LNCaP clone FGC (cell line): ENCODE results near the gene AMPD2.

Experiments
- DNase-seq: peaks from one replicate; pipeline ENCODE4 v3.0.0-alpha.2; 2011; ENCODE audit warnings: low read depth
- H3K4me3 ChIP-seq: 2 replicates; pipeline ENCODE4 v1.5.1; 2011; ENCODE audit warnings: mild to moderate bottlenecking, low read depth, low read length, control low read depth
- CTCF ChIP-seq: IDR thresholded peaks from 2 replicates; pipeline ENCODE4 v1.5.1; 2012; ENCODE audit warnings: mild to moderate bottlenecking; ENCODE audit not compliant: control insufficient read depth, insufficient read depth; ENCODE audit errors: extremely low read depth

Gene AMPD2

GRCh38 chr1:109619576-109620400 lies at the start of gene AMPD2, which contains the start of gene GNAT2:
Gene AMPD2 (plus strand): TSS chr1:109619837. CDS start chr1:109621176, 1,339 bp downstream.
Gene GNAT2 (minus strand): TSS chr1:109619616. CDS start chr1:109612870, 6,746 bp downstream.
- peak within 1 kb of the TSS; percentile 96 for H3K4me3 ChIP-seq
- no peak for TF ChIP-seq CTCF
- DNase-seq, result peak; percentile 66

- peak; percentile 72 for DNase-seq
- peak overlapping the region; percentile 24; the same call in 1 of the 2 replicates for H3K4me3 ChIP-seq
- no peak for TF ChIP-seq CTCF
Measured at GRCh38 chr1:109570414-109570813, 49.2 kb upstream of the AMPD2 start.

DNA sequence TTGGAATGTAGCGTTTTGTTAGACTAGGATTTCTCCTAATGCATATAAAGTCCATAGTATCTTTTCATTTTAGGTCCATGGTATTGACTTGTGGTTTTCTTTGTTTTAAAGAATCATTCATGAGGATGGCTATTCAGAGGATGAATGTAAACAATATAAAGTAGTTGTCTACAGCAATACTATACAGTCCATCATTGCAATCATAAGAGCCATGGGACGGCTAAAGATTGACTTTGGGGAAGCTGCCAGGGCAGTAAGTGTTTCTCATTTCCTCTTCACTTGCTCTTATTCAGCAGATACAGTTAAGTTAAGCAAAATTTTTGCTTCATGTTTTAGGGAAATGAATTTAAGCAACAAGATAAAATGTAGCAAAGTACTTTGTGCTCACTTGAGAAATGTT lies 45.9 kb upstream of the AMPD2 start:
- no peak for TF ChIP-seq CTCF
- DNase-seq, result no peak
- no peak overlapping the region for H3K4me3 ChIP-seq

- H3K4me3 ChIP-seq, result no peak overlapping the region
- no peak for DNase-seq
- TF ChIP-seq CTCF, result no peak
Measured at GRCh38 chr1:109578947-109579443, 40.6 kb upstream of the AMPD2 start.

- no peak for TF ChIP-seq CTCF
- no peak overlapping the region for H3K4me3 ChIP-seq
- DNase-seq, result no peak
Measured at GRCh38 chr1:109579491-109579890, 40.1 kb upstream of the AMPD2 start.

DNA sequence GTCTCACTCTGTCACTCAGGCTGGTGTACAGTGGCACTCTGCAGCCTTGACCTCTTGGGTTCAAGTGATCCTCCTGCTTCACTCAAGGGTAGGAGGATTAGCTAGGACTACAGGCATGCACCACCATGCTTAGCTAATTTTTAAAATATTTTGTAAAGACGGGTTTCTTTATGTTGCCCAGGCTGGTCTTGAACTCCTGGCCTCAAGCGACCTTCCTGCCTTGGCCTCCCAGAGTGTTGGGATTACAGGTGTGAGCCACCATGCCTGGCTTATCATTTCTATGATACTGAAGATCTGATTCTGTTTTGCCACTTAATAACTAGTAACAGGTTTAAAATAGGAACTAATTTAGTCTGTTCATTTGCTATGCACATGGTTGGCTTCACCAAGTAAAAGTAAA lies 37.6 kb upstream of the AMPD2 start:
- no peak for TF ChIP-seq CTCF
- H3K4me3 ChIP-seq, result no peak overlapping the region
- DNase-seq, result no peak
